Measurements from ENCODE around the gene RPS15A.

GRCh38 chr16:18811925-18812324, 21.8 kb upstream of the RPS15A start:
- TF ChIP-seq CTCF (conservative IDR thresholded peaks at IDR 0.05; ENCODE audit: low read depth, low read length) = no peak
- TF ChIP-seq EZH2 (IDR thresholded peaks at IDR 0.05; ENCODE audit: borderline replicate concordance, low read depth, low read length, poor library complexity, severe bottlenecking) = no peak
